ENCODE results near the gene FNDC11. TPM values are rescaled to one million over a fixed set of nuclear protein-coding genes. Genes with fewer than 3 reads are reported as not detected.

The FNDC11 gene
- total and polyA plus RNA-seq, 4 donors: under 0.01 to 0.01 TPM; not detected in 2

DNA sequence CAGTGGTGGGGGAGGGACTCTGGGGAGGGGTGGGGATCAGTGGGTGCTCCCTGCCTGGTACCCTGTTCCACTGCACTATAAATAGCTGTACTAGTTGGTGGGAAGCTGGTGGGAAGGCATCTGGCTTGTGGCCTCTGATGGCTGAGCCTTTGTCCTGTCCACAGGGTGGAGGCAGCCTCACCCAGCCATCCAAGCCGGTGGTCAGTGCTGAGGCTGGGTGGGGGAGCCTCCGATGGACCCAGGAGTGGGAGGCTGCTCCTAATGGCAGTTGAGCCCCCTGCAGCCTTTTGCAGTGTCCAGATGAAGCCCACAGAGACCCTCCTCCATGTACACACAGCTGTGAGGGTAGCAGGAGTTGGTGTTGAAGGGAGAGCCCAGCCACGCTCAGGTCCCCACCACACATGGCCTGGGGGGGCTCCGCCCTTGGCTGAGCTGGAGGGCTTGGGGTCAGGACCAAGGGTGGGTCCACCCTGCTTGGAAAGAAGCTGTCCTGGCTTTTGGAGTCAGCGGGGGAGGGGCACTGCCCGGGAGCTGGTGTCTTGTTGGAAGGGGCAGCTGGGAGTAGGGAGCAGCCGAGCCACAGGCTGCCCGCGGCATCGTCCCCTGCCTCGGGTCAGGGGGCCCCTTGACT, 30.9 kb upstream of the FNDC11 start:
- WGBS: 98% methylated on average over 11 of the region's 11 CpGs
- Histone ChIP-seq H3K9me3 (ENCODE audit: control insufficient read depth in 4 of 4, low read length in 3 of 4) (no peaks in the 10 kb centered on the region), H3K9ac (ENCODE audit: low read depth in 1 of 2, low read length in 2 of 2) (no peak overlapping the region), H3K4me3 (ENCODE audit: low read depth in 1 of 3, low read length in 3 of 3) (no peak overlapping the region), H3K27me3 (ENCODE audit: control insufficient read depth in 4 of 4, insufficient read depth in 4 of 4, low read length in 3 of 4) (no peaks in the 10 kb centered on the region), H3K36me3 (ENCODE audit: control insufficient read depth in 4 of 4, insufficient read depth in 3 of 4, low read depth in 1 of 4, low read length in 3 of 4) (no peaks in the 10 kb centered on the region), H3K4me1 (ENCODE audit: control insufficient read depth in 4 of 4, insufficient read depth in 4 of 4, low read length in 3 of 4) (peaks cover 2 to 19% (median 6%) of the 10 kb centered on the region in 4 donors), H3K27ac (ENCODE audit: low read depth in 1 of 2, low read length in 2 of 2) (no peak overlapping the region)
- TF ChIP-seq GABPA (IDR thresholded peaks at IDR 0.05 in 1 of 2, conservative IDR thresholded peaks at IDR 0.05 in 1 of 2) (no peak), YY1 (IDR thresholded peaks at IDR 0.05) (no peak), JUND (IDR thresholded peaks at IDR 0.05) (no peak), FOXA2 (IDR thresholded peaks at IDR 0.05) (no peak)
- TF ChIP-seq, protein P1, sequence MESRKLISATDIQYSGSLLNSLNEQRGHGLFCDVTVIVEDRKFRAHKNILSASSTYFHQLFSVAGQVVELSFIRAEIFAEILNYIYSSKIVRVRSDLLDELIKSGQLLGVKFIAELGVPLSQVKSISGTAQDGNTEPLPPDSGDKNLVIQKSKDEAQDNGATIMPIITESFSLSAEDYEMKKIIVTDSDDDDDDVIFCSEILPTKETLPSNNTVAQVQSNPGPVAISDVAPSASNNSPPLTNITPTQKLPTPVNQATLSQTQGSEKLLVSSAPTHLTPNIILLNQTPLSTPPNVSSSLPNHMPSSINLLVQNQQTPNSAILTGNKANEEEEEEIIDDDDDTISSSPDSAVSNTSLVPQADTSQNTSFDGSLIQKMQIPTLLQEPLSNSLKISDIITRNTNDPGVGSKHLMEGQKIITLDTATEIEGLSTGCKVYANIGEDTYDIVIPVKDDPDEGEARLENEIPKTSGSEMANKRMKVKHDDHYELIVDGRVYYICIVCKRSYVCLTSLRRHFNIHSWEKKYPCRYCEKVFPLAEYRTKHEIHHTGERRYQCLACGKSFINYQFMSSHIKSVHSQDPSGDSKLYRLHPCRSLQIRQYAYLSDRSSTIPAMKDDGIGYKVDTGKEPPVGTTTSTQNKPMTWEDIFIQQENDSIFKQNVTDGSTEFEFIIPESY (IDR thresholded peaks at IDR 0.05): no peak
- TF ChIP-seq, protein P2, sequence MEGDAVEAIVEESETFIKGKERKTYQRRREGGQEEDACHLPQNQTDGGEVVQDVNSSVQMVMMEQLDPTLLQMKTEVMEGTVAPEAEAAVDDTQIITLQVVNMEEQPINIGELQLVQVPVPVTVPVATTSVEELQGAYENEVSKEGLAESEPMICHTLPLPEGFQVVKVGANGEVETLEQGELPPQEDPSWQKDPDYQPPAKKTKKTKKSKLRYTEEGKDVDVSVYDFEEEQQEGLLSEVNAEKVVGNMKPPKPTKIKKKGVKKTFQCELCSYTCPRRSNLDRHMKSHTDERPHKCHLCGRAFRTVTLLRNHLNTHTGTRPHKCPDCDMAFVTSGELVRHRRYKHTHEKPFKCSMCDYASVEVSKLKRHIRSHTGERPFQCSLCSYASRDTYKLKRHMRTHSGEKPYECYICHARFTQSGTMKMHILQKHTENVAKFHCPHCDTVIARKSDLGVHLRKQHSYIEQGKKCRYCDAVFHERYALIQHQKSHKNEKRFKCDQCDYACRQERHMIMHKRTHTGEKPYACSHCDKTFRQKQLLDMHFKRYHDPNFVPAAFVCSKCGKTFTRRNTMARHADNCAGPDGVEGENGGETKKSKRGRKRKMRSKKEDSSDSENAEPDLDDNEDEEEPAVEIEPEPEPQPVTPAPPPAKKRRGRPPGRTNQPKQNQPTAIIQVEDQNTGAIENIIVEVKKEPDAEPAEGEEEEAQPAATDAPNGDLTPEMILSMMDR (IDR thresholded peaks at IDR 0.05; ENCODE audit: low read depth, low read length, missing input control): no peak
- no peak for DNase-seq (ENCODE audit: low spot score)

- 77% methylated on average over 3 of the region's 3 CpGs for WGBS
- no peak overlapping the region for H3K27ac ChIP-seq (ENCODE audit: low read depth in 1 of 2, low read length in 2 of 2)
- no peaks in the 10 kb centered on the region for H3K27me3 ChIP-seq (ENCODE audit: control insufficient read depth in 4 of 4, insufficient read depth in 4 of 4, low read length in 3 of 4)
- H3K9me3 ChIP-seq (ENCODE audit: control insufficient read depth in 4 of 4, low read length in 3 of 4): no peaks in the 10 kb centered on the region
- no peak for DNase-seq (ENCODE audit: low spot score)
- H3K9ac ChIP-seq (ENCODE audit: low read depth in 1 of 2, low read length in 2 of 2): no peak overlapping the region
- peaks cover 2 to 12% (median 6%) of the 10 kb centered on the region in 4 donors for H3K4me1 ChIP-seq (ENCODE audit: control insufficient read depth in 4 of 4, insufficient read depth in 4 of 4, low read length in 3 of 4)
- TF ChIP-seq, protein P2 (IDR thresholded peaks at IDR 0.05; ENCODE audit: low read depth, low read length, missing input control): no peak
- TF ChIP-seq, protein P1 (IDR thresholded peaks at IDR 0.05): no peak
- TF ChIP-seq RXRA (IDR thresholded peaks at IDR 0.05) (no peak), JUND (IDR thresholded peaks at IDR 0.05) (no peak), HNF4A (conservative IDR thresholded peaks at IDR 0.05) (no peak), MAX (IDR thresholded peaks at IDR 0.05) (no peak), SP1 (IDR thresholded peaks at IDR 0.05) (no peak), RAD21 (IDR thresholded peaks at IDR 0.05) (no peak), GABPA (IDR thresholded peaks at IDR 0.05 in 1 of 2, conservative IDR thresholded peaks at IDR 0.05 in 1 of 2) (no peak), FOXA2 (IDR thresholded peaks at IDR 0.05) (no peak), TAF1 (conservative IDR thresholded peaks at IDR 0.05) (no peak), YY1 (IDR thresholded peaks at IDR 0.05) (no peak), FOXA1 (IDR thresholded peaks at IDR 0.05) (no peak)
- TF ChIP-seq, protein P3, sequence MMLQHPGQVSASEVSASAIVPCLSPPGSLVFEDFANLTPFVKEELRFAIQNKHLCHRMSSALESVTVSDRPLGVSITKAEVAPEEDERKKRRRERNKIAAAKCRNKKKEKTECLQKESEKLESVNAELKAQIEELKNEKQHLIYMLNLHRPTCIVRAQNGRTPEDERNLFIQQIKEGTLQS (IDR thresholded peaks at IDR 0.05): no peak
- H3K4me3 ChIP-seq (ENCODE audit: low read depth in 1 of 3, low read length in 3 of 3): no peak overlapping the region
- H3K36me3 ChIP-seq (ENCODE audit: control insufficient read depth in 4 of 4, insufficient read depth in 3 of 4, low read depth in 1 of 4, low read length in 3 of 4): no peaks in the 10 kb centered on the region
Observed at GRCh38 chr20:63525185-63525584, 28.8 kb upstream of the FNDC11 start.

Measured in liver (tissue), 9 donors.